Renal cortical epithelial cell (primary cell): Measurements from ENCODE around the gene REXO4. TPM values are rescaled to one million over a fixed set of nuclear protein-coding genes. Genes with fewer than 3 reads are reported as not detected.
"Not testable (repeated sequence)": the region's sequence is repeated elsewhere in the genome, so short reads cannot be mapped to it uniquely, and the experiment has no call there.

Source experiments
- DNase-seq: peaks from one replicate; pipeline ENCODE4 v3.0.0-alpha.2; 2011; ENCODE audit warnings: low read depth
- total RNA-seq: library from RNA; depleted of rRNA; stranded (reverse); fragments of >200 nt; gene quantifications from 2 replicates; pipeline ENCODE4 v1.2.3, GENCODE V29; 2014

REXO4 gene
- total RNA-seq, 1 donor from 2014 or later: 25.3 TPM

DNA sequence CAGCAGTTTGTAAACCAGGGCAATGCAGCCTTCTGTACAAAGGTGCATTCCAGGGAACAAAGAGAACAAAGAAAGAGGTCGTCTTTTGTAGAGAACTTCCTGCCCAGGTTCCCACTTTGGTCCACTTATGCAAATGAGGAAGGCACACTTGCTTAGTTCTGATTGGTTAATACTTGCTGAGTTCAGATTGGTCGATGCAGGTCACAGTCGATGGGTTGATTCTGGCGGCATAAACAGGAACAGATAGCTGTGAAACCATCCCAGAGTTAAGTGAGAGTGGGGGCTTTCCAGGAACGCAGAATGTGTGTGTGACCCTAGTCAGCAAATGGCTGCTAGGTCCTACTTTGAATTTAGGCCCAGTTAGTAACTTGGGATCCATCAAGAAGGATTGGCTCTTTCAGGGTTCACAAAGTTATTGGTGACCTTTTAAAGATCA lies 2.6 kb upstream of the REXO4 start:
- DNase-seq: no peak

DNA sequence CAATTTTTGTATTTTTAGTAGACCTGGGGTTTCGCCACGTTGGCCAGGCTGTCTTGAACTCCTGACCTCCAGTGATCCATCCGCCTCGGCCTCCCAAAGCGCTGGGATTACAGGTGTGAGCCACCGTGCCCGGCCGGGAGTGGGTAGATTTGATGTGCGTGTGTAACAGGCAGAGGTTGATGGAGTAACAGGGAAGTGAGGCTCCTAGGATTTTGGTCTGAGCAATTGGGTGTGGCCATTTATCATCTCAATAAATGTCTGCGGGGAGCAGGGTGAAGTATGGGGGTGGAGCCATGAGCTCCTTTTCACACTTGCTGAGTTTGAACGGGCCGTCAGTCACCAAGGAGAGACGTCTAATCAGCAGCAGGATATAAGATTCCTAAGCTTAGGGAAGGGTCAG lies 1.2 kb upstream of the REXO4 start:
- DNase-seq: no peak

DNA sequence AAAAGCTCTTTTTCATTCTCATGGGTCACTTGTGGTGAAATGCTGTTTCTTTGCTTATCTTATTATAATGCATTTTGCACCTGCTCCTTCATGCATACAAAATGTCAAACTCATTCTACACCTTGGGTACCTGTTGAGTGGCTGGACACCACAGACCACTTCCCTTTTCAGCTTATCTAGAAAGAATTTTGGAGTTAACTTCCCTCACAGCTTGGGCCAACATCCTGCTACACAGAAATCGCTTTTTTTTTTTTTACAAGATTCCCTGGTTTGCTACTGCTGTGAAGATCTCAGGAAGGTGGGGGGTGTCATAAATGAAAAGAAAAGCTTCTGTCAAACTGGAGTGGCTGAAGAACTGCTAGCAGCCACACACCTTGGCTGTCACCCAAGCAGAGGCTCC lies 2.6 kb downstream of the REXO4 start:
- DNase-seq: no peak

DNA sequence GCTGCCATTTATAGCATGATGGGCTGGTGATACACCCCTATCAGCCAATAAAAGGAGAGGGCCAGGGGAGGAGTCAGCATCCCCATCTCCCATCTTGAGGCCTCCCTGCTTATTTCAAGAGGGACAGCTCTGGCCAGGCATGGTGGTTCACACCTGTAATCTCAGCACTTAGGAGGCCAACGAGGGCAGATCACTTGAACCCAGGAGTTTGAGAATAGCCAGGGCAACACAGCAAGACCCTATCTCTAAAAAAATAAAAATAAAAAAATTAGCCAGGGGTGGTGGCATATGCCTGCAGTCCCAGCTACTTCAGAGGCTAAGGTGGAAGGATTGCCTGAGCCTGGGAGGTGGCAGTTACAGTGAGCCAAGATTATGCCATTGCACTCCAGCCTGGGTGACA lies 9.8 kb downstream of the REXO4 start:
- no peak for DNase-seq

DNA sequence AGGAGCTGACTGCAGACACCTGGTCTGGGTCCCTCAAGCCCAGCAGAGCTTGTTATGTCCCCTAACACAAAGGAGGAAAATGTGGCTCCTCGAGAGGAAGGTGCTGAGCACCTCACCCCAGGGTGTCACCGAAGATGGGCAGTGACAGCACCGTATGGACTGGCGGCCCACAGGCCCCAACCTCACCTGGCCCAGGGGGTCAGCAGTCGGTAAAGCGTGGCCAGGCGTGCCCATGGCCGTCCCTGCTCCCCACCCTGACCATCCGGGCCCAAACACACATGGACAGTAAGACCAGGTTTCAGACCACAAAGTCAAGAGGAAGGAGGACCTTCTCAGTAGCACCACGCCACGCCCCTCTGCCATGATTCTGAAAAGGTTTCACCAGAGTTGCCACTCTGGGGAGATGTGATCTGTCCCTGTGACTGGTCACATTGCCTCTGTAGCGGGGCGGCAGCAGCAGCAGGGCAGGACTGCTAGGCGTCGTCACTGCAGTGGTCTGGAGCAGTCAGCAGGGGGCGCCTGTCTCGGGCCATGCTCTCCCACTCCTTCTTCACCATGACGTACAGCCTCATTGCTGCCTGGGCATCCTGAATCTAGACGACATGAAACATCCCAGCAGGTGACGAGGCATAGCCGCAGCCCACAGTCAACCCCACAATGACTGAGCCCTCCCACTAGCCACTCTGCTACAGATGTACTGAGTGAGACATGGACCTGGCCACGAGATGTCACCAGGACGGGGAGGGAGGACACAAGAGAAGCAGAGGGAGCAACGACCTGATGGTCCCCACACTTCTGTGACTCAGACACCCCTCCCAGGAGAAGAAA lies 11.1 kb downstream of the REXO4 start:
- DNase-seq: peak; percentile 40

DNA sequence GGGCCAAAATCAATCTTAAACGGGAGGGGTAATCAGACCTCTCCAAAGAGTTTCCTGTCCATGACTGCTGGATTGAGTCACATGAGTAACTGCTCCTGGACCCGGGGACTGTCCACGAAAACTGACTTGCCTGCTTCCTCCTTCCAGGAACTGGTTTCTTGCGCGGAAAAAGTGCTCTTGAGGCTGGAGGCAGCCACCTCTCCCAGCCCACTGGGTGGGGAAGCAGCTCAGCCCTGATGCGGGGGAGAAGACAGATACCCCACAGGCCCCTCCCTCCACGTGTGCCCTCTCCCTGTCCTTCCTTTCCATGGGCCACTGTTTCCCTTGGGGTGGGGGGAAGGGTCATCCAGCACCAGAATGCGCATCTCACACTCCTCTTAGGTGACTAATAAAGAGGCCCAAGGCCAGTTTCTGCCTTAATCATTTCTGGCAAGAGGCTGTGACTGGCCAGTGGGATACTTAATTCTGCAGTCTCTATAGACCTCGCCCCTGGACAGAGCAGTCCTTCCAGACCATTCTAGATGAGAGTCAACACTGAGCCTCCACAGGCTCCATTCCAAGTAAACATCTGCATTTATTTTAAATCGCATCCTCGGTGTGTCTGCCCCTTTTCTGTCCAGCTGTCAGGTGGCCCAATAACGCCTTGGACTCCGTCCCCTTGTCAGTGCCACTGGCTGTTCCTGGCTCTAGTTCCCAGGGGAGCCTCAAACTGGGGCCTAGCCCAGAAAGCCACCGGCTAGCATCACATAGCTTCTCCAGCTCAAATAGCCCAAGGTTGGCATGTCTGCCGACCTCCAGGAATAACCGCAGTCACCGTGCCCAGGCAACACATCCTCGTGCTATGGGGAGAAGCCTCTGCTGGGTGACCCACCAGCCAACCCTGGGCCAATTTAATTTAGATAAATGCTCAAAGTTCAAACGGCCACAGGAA lies 12.0 kb downstream of the REXO4 start:
- DNase-seq: no peak

DNA sequence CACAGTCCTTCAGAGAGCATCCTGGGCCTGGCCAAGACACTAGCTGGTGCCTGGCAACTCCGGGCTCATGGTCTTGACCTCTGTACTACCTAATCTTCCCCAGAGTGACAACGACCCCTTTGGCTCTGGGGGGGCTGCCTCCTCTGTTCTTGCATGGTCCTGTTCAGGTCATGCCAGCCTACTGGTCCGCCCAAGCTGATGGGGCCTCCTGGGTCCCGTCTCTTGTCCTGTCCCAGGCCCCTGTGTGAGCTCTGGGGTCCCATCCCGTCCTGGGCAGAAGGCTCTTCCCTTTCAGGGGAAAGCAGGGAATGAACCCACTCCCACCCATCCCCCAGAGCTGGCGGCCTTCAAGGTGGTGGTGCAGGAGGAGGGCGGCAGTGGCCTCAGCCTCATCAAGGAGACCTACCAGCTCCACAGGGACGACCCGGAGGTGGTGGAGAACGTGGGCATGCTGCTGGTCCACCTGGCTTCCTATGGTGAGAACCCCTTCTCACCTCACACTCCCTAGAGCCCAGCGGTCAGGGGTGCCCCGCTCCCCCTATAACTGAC lies 13.3 kb downstream of the REXO4 start:
- no peak for DNase-seq

DNA sequence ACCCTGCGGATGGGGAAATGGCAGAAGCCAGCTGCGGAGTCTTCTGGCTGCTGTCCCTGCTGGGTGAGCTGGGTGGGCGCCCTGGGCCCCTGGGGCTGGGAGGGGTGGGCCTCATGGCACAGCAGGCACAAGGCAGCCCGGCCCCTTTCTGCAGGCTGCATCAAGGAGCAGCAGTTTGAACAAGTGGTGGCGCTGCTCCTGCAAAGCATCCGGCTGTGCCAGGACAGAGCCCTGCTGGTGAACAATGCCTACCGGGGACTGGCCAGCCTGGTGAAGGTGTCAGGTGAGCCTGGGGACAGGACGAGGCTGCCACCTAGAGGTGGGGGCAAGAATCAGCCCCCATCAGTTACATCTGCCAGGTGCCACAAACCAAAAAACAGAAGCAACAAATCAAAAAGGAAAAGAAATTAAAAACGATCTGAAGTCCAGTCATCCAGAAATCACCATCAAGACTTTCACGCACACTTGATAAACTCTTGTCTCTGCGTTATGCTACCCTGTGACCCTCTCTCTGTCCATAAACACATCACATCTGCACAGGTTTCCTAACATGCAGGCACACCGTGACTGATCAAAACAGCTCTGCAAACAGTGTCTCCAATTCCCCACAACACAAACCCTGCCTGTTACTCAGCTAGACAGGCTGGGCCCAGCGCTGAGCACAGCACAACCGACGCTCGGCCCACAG lies 13.9 kb downstream of the REXO4 start:
- peak; percentile 23 for DNase-seq

DNA sequence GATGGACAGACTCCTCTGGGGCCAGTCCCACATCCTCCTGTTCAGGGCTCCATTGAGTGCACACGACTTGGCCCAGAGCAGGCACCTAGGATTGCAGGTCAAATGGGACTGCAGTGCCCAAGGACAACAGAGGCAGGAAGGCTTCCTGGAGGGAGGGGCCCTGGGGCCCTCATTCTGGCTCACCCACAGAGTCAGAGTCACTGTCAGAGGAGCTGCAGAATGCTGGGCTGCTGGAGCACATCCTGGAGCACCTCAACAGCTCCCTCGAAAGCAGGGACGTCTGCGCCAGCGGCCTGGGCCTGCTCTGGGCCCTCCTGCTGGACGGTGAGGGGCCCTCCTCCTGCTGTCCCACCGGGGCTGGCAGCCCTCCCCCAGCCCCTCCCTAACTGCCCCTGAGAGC lies 15.1 kb downstream of the REXO4 start:
- no peak for DNase-seq

DNA sequence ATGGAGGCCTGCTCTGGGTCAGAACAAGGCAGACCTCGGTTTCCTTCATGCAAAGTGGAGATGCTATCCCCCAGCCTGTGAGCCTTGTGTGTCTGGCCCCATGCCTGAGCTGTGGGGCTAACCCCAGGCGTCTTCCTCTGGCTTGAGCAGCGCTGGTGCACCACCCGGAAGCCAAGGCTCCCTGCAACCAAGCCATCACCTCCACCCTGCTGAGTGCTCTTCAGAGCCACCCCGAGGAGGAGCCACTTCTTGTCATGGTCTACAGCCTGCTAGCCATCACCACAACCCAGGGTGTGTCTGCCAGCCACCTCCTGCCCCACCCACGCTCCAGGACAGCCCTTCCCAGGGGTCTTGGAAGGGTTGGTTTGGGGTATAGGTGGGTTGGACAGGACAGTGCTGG lies 16.2 kb downstream of the REXO4 start:
- DNase-seq: no peak

DNA sequence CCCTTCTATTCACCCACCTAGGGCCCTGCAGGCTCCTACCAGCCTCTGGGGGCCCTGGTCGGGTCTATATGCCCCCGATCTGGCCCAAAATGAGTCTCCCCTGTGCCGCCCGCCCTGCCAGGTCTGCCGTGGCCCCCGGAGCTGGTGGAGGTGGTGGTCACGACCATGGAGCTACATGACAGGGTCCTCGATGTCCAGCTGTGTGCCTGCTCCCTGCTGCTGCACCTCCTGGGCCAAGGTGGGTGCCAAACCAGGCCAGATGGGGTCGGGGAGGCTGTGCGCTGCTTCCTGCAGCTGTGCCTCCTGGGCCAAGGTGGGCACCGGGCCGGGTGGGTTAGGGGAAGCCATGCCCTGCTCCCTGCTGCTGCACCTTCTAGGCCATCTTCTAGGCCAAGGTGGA lies 17.5 kb downstream of the REXO4 start:
- DNase-seq: no peak

DNA sequence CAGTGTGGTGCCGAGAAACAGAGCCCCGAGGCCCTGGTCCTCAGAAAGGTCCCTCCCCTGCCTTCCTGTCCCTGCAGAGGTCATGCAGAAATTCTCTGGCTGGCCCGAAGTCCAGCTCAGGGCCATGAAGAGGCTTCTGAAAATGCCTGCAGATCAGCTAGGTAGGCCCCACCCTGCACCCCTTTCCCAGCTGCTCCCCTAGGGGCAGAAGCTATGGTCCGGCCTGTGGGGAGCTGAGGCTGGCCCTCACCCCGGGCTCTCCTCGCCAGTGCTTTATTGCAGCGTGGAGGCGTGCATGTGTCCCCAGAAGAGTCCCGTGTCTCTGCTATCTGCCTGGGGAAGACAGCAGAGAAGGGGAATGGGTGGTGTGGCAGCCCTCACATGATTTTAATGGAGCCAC lies 19.9 kb downstream of the REXO4 start:
- no peak for DNase-seq

DNA sequence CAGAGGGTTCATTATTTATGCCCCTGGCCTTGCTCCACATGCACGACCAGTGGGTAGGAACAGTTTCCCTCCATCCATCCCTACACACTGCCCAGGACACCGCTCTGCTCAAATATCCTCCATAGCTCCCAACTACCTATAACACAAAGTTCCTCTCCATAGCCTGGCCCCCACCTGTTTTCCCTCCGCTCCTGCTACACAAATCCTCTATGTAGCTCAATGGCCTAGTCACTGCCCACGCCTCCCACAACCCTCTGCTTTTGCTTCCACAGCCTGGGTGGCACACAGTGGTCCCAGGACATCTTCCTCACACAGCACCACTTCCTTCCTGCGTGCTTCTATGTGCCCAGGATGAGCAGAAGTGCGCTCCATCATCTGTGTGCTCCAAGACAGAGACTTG lies 20.4 kb downstream of the REXO4 start:
- no peak for DNase-seq

DNA sequence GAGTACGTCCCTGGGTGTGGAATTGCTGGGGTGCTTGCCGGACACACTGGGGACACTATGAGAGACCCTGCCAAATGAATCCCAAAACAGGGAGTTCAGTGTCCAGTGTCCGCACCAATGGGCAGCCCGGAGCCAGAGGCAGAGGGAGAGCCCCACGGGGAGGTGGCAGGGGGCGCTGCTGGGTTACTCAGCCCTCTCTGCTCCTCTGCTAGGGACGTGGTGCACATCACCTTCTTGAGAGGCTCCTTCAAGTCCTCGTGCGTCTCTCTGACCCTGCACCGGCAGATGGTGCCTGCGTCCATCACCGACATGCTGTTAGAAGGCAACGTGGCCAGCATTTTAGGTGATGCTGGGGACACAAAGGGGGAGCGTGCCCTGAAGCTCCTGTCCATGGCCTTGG lies 20.9 kb downstream of the REXO4 start:
- DNase-seq: no peak

DNA sequence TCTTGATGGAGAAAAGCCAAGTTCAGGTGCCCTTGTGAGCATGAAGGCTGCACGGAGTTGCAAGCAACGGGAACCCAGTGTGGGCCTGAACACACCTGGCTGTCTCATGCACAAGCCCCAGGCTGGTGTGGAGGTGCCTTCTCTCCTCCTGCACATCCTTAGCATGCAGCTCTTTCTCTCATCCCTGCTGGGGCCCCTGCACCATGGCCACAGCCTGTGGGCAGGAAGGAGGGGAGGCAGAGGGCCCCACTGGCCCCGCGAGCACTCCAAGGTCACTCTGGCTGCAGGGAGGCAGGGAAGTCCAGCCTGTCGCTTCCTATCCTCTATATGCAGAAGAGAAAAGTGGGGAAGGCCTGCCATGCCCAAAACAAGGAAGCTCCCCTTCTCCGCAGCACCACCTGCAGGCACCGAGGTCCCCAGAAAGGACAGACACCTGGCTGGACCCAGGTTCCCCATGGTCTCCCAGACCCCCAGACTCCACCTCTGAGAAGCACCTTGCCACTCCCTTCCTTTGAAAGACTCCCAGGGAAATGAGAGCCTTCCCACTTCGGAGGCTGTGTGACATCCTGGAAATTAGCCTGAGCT lies 23.0 kb downstream of the REXO4 start:
- DNase-seq: no peak

DNA sequence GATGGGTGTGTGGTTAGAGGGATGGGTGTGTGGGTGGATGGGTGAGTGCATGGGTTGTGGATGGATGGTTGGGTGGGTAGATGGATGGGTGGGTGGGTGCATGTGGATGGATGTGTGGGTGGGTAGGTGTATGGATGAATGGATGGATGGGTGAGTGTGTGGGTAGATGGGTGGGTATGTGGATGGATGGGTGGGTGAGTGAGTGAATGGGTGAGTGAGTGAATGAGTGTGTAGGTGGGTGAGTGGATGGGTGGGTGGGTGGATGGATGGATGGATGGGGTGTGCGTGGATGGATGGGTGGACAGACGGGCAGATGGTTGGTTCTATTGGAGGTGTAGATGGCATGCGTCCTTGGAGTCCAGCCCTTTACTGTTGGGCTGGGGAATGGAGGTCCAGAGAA lies 24.4 kb downstream of the REXO4 start:
- DNase-seq: no peak

DNA sequence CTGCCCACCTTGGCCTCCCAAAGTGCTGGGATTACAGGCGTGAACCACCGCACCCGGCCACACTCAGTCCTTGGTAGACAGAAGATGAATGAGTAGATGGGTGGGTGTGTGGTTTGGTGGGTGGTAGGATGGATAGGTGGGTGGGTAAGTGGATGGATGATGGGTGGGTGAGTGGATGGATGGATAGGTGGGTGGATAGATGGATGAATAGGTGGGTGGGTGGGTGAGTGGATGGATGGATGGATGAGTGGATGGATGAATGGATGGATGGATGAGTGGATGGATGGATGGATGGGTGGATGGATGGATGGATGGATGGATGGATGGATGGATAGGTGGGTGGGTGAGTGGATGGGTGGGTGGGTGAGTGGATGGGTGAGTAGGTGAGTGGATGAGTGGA lies 25.5 kb downstream of the REXO4 start:
- DNase-seq: not testable (repeated sequence)

DNA sequence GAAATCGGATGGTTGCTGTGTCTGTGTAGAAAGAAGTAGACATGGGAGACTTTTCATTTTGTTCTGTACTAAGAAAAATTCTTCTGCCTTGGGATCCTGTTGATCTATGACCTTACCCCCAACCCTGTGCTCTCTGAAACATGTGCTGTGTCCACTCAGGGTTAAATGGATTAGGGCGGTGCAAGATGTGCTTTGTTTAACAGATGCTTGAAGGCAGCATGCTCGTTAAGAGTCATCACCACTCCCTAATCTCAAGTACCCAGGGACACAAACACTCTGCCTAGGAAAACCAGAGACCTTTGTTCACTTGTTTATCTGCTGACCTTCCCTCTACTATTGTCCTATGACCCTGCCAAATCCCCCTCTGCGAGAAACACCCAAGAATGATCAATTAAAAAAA lies 26.4 kb downstream of the REXO4 start:
- DNase-seq: not testable (repeated sequence)

DNA sequence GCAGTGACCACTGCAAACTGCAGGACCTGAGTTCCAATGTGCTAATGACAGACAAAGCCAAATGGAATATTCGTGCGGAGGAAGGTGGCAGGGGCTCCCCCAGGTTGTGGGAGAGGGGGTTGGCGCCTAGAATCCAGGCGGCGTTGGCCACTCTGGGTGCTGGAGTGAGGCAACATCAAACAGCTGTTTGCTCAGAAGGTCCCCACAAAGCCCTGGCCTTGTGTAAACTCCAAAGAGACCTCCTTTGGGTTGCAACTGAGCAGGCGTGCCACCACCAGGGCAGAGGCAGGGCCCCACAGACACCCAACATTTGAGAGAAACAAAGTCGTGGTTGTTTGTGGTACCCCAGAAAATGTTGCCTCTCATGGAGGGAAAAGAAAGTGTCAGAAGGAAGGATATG lies 27.1 kb downstream of the REXO4 start:
- DNase-seq: no peak

DNA sequence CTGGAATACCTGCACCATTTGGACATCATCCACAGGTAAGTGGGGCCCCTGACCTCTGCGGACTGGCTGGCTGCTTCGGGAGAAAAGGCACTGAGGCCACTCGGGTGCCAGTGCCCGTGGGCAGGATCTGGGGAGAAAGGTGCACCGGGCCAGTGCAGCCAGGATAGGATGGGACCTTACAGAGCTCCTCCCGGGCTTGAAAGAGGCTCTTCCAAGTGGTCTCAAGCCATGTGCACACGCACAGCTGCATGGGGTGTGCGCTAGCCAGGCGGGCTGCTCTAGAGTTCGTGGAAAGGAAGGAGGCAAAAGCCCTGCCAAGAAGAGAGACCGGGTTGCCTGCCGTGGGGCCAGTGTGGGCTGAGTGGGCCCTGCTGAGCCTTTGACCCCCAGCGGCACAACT lies 28.2 kb downstream of the REXO4 start:
- no peak for DNase-seq

DNA sequence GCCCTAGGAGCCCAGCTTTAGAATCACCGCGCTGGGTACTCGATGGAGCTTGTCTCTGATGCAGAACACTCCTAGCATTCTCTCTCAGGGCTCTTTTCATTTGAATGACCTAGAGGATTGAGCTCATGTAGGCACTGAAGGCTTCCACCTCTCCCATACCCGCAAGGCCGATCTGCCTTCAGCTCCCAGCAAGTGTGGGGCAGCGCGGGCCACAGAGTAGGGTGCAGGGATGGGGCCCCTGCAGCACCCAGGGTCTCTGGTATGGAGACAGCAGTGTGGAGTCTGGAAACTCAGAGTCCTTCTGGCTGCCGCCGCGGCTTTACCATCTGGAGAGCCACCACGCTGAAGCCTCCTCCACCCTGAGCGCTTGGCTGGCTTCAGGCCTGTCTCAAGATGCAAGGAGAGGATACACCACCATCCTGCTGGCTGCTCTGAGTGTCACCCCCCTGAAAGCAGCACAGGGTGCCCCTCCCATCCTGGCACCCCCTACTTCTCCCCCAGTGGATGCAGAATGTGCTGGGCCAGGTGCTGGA lies 28.7 kb downstream of the REXO4 start:
- DNase-seq: no peak
